SK-N-SH treated with all-trans-retinoic acid at 6 μM for 48 hours (cell line): ENCODE data around the gene PREP.

Experiments
- ATAC-seq: fragments of 200-7000 bp; cut with Tn5 transposase; 3 replicates; pipeline ENCODE4 v1.9.1; 2020; ENCODE audit warnings: mild to moderate bottlenecking, moderate library complexity
- ARNTL ChIP-seq: fragments of 450-650 bp; formaldehyde crosslinking; IDR thresholded peaks from 2 replicates; pipeline ENCODE4 v1.5.0; 2020; ENCODE audit warnings: low read depth, mild to moderate bottlenecking, moderate library complexity, borderline replicate concordance
- CREB5 ChIP-seq: fragments of 250-450 bp; sonication (Bioruptor Pico); IDR thresholded peaks from 2 replicates; pipeline ENCODE4 v1.5.1; 2020; ENCODE audit warnings: low read depth, mild to moderate bottlenecking, moderate library complexity
- CSDC2 ChIP-seq: fragments of 250-450 bp; sonication (Bioruptor Pico); IDR thresholded peaks from 2 replicates; pipeline ENCODE4 v1.5.0; 2020; ENCODE audit warnings: mild to moderate bottlenecking, moderate library complexity
- CSRNP3 ChIP-seq: fragments of 250-450 bp; sonication (Bioruptor Pico); IDR thresholded peaks from 2 replicates; pipeline ENCODE4 v1.5.1; 2021; ENCODE audit warnings: mild to moderate bottlenecking, moderate library complexity
- ESRRG ChIP-seq: fragments of 250-450 bp; sonication (Bioruptor Pico); IDR thresholded peaks from 2 replicates; pipeline ENCODE4 v1.6.1; 2021; ENCODE audit warnings: mild to moderate bottlenecking
- OSR1 ChIP-seq: fragments of 250-450 bp; sonication (Bioruptor Pico); IDR thresholded peaks from 2 replicates; pipeline ENCODE4 v1.8.0; 2022; ENCODE audit warnings: moderate library complexity, mild to moderate bottlenecking, inconsistent platforms
- PATZ1 ChIP-seq: fragments of 250-450 bp; sonication (Bioruptor Pico); IDR thresholded peaks from 2 replicates; pipeline ENCODE4 v1.8.0; 2020; ENCODE audit warnings: mild to moderate bottlenecking, moderate library complexity, borderline replicate concordance
- PPARA ChIP-seq: fragments of 250-450 bp; sonication (Bioruptor Pico); IDR thresholded peaks from 2 replicates; pipeline ENCODE4 v1.5.0; 2020; ENCODE audit warnings: mild to moderate bottlenecking, borderline replicate concordance
- SNAI2 ChIP-seq: fragments of 250-450 bp; sonication (Bioruptor Pico); IDR thresholded peaks from 2 replicates; pipeline ENCODE4 v1.5.0; 2020; ENCODE audit warnings: mild to moderate bottlenecking, moderate library complexity
- TOX ChIP-seq: fragments of 250-450 bp; sonication (Bioruptor Pico); IDR thresholded peaks from 2 replicates; pipeline ENCODE4 v1.8.0; 2021; ENCODE audit warnings: mild to moderate bottlenecking, moderate library complexity, borderline replicate concordance
- TSHZ2 ChIP-seq: fragments of 250-450 bp; sonication (Bioruptor Pico); IDR thresholded peaks from 2 replicates; pipeline ENCODE4 v1.5.0; 2020; ENCODE audit warnings: mild to moderate bottlenecking, moderate library complexity
- ZC3H10 ChIP-seq: fragments of 250-450 bp; sonication (Bioruptor Pico); IDR thresholded peaks from 2 replicates; pipeline ENCODE4 v1.5.1; 2021; ENCODE audit warnings: mild to moderate bottlenecking, moderate library complexity
- ZFP30 ChIP-seq: fragments of 450-650 bp; formaldehyde crosslinking; IDR thresholded peaks from 2 replicates; pipeline ENCODE4 v1.5.0; 2022; ENCODE audit warnings: mild to moderate bottlenecking, moderate library complexity
- ZNF70 ChIP-seq: fragments of 450-650 bp; formaldehyde crosslinking; IDR thresholded peaks from 2 replicates; pipeline ENCODE4 v1.5.0; 2020; ENCODE audit warnings: mild to moderate bottlenecking, moderate library complexity

PREP gene

DNA sequence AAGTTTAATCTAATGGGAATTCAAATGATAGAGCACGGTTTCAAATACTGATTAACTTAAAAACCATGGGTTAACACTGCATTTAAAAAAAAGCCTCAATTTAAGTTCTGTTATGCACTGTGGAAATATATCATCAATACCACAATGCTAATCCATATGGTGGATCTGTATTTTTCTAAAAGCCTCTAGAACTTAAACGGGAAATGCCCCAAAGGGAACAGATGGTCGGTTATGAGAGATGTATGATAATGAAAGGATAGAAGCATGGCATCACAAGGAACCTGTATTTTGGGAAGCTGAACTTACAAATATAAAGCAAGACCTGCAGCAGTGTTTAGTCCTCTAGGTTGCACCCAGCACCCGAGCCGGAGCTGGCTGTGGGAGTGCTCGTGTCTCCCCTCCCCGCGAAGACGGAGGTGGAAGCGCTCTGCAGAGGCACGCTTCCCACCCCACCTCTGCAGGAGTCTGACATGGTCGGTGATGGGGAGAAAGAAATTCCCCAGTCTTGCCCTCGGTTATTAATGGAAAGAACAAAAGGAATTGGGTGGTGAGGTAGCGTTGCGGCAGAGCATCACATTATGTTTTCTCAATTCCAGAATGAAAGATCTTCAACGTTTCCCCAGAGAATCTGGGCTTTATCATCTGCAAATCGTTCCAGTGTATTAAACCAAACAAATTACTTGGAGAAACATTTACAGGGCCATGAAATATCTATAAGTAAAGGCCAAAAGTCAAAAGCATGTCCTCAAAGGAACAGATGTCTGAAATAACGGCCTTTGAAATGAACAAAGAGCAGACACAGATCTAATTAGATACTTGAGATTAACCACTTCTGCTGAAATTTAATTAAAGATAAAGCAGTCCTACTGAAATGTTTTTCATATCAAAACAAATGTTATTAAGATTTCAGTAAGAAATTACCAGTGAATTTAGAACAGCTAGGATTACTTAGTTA is 120.0 kb downstream of the PREP start (continued):
- TF ChIP-seq CSRNP3 (CRISPR knock-in tag) (peak; percentile 90), ESRRG (CRISPR knock-in tag) (peak; percentile 49; the same call in 1 of the 2 replicates), ZC3H10 (peak; percentile 58; the same call in 1 of the 2 replicates)

DNA sequence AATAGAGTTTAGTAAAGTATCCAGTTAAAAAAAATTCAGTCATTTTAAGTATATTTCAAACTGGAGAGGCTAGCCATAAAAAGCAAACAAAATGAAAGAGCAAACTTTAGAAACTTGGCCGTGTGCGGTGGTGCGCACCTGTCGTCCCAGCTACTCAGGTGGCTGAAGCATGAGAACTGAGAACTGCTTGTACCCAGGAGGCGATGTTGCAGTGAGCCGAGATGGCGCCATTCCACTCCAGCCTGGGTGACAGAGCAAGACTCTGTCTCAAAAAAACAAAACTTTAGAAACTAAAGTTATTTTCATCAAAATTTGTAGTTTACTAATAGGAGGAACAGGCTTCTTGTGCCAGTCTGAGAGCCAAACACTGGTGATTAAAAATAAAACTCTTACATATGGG is 122.8 kb downstream of the PREP start:
- no peak for ATAC-seq
- no peak for TF ChIP-seq TOX (CRISPR knock-in tag)
- TF ChIP-seq, all 23 proteins: peak for 0

DNA sequence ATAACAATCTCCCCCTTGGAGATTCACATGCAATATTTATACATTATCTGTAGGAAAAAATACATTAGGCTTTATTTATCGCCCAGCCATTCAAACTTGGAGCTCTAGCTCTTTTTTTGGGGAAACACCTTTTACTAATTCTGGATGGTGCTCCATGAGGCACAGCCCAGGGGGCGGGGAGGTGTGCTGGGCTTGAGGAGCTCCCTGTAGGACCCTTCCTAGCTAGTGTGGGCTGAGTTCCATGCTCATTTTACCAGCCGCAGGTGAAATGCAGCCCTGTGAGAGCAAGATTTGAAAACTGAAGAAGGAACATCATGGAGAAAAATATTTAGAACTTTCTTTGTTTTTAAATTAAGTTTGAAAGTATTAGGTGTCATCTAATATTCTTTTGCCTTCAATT is 123.4 kb downstream of the PREP start:
- no peak for ATAC-seq
- no peak for TF ChIP-seq CSDC2 (CRISPR knock-in tag)
- no peak for TF ChIP-seq OSR1 (CRISPR knock-in tag)

- ATAC-seq: no peak
- no peak for TF ChIP-seq SNAI2
- no peak for TF ChIP-seq TOX (CRISPR knock-in tag)
- no peak for TF ChIP-seq OSR1 (CRISPR knock-in tag)
- TF ChIP-seq ESRRG (CRISPR knock-in tag): no peak
- no peak for TF ChIP-seq TSHZ2 (CRISPR knock-in tag)
- no peak for TF ChIP-seq ZFP30 (CRISPR knock-in tag)
Observed at GRCh38 chr6:105278813-105279212, 124.1 kb downstream of the PREP start.

DNA sequence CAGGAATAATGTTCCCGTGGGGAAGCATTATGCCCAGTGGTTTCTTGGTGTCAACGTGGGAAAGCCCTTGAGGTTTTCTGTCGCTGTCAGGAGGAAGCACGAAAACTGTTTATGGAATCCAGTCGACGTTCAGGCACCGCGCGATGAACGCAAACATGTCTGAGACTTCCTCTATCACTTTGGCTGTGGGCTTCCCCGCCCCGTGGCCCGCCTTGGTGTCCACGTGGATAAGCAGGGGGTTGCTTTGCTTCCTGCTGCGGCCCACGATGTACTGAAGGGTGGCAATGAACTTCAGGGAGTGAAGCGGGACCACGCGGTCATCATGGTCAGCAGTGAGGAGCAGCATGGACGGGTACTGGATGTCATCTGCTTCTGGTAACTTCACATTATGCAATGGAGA is 124.8 kb downstream of the PREP start:
- no peak for ATAC-seq
- TF ChIP-seq ARNTL (CRISPR knock-in tag) (no peak), TOX (CRISPR knock-in tag) (no peak), ZNF70 (CRISPR knock-in tag) (no peak), PPARA (no peak), CREB5 (no peak), PATZ1 (CRISPR knock-in tag) (no peak), ZC3H10 (no peak), ESRRG (CRISPR knock-in tag) (no peak), ZFP30 (CRISPR knock-in tag) (no peak)

- TF ChIP-seq ARNTL (CRISPR knock-in tag) (no peak), CSDC2 (CRISPR knock-in tag) (no peak), TSHZ2 (CRISPR knock-in tag) (no peak), CSRNP3 (CRISPR knock-in tag) (no peak), PPARA (no peak)
- ATAC-seq: no peak
Observed at GRCh38 chr6:105276374-105276773, 126.5 kb downstream of the PREP start.
